ENCODE data around the gene RLN1. TPM values are rescaled to one million over a fixed set of nuclear protein-coding genes. Genes with fewer than 3 reads are reported as not detected.

RLN1 gene, protein sequence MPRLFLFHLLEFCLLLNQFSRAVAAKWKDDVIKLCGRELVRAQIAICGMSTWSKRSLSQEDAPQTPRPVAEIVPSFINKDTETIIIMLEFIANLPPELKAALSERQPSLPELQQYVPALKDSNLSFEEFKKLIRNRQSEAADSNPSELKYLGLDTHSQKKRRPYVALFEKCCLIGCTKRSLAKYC
- not detected in 2 replicates for total RNA-seq (ENCODE audit: low replicate concordance)

DNA sequence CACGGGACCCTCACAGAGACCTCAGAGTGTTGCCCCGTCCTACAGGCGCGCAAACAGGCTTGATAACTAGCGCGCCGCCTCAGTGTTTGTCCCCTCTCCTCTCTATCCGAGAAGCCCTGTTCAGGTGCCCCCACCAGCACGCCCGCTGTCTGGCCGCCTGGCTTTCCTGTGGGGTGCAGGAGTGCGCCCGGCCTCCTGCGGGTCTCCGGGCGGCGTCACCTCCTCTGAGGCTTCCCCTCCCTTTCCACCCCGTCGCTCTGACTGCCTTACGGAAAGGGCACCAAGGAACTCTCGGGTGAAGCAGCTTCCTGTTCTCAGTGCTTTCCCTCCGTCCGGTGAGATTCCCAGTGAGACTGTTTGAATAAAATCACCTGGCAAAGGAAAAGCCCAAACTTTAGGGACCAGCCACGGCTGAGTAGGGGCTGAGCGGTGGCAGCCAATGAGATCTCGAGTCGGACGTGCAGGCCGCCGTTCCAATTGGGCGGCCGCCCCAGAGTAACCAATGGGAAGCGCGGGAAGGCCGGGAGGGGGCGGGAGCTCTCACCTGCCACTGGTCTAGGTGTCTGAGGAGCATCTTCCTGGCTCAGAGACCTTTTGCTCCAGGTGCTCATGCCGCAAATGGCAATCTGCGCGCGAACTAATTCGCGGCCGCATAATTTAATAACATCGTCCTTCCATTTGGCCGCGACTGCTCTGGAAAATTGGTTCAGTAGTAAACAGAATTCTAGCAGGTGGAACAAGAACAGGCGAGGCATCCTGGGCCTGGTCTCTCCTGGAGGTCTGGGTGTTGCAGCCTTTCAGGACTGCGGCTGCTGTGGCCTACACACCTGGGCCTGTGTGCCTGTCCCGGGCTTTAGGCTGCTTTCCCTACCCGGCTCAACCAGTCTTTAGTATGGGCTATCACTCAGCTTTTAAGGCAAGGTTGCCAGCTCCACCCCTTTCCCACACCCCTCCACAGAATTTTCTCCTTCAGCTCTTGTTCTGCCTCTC lies at the start of gene RLN1:
Gene RLN1, minus strand, starts transcription at position 885 of the 990 bp plus-strand sequence. Its CDS starts 130 bp downstream, at position 755.

GRCh38 chr9:5303840-5304795 lies 35.6 kb downstream of the RLN1 start, which contains the start of gene RLN2:
TSS of gene RLN2 (minus strand) at chr9:5304716. CDS start at chr9:5304580, 136 bp downstream.

Other genes with a start within 250 kb of the RLN1 start
- gene INSL6, start 154.2 kb downstream of the RLN1 start, total RNA-seq (ENCODE audit: low replicate concordance), result not detected in 2 replicates
- gene INSL4, start 108.5 kb downstream of the RLN1 start, total RNA-seq (ENCODE audit: low replicate concordance), result not detected in 2 replicates
- not detected in 2 replicates for gene RLN2, start 35.2 kb downstream of the RLN1 start, total RNA-seq (ENCODE audit: low replicate concordance)
- 4.4 and 15.5 TPM in 2 replicates for gene PLGRKT, start 98.0 kb upstream of the RLN1 start, total RNA-seq (ENCODE audit: low replicate concordance)
- gene CD274, start 110.7 kb upstream of the RLN1 start, total RNA-seq (ENCODE audit: low replicate concordance), result 0.82 and 3.1 TPM in 2 replicates
- 4.3 and 6.6 TPM in 2 replicates for gene PDCD1LG2, start 170.7 kb upstream of the RLN1 start, total RNA-seq (ENCODE audit: low replicate concordance)

Measured in smooth muscle cell of the coronary artery (primary cell).